HG03025 (cell line): Measurements from ENCODE around the gene TRPM3.

Source experiments
- ATAC-seq: cut with Tn5 transposase; IDR thresholded peaks from one replicate; pipeline ENCODE4 v1.9.1; 2021; ENCODE audit warnings: mild to moderate bottlenecking, moderate library complexity; ENCODE audit not compliant: unreplicated experiment, low FRiP score

The TRPM3 gene

GRCh38 chr9:70902692-70903131, 218.7 kb downstream of the TRPM3 start:
- ATAC-seq, result no peak

GRCh38 chr9:70902171-70902570, 219.2 kb downstream of the TRPM3 start:
- no peak for ATAC-seq

GRCh38 chr9:70901746-70902145, 219.7 kb downstream of the TRPM3 start:
- no peak for ATAC-seq

- no peak for ATAC-seq
These were observed 220.4 kb downstream of the TRPM3 start for GRCh38 chr9:70901013-70901412.

GRCh38 chr9:70893580-70894122, 227.8 kb downstream of the TRPM3 start:
- no peak for ATAC-seq

GRCh38 chr9:70888471-70888870, 232.9 kb downstream of the TRPM3 start:
- no peak for ATAC-seq

GRCh38 chr9:70887826-70888225, 233.6 kb downstream of the TRPM3 start:
- ATAC-seq, result no peak

GRCh38 chr9:70883963-70884793, 237.2 kb downstream of the TRPM3 start:
- no peak for ATAC-seq

GRCh38 chr9:70883056-70883455, 238.4 kb downstream of the TRPM3 start:
- ATAC-seq, result no peak

- ATAC-seq, result no peak
These were observed 240.1 kb downstream of the TRPM3 start for GRCh38 chr9:70881333-70881732.

GRCh38 chr9:70880535-70880934, 240.9 kb downstream of the TRPM3 start:
- no peak for ATAC-seq

GRCh38 chr9:70878576-70878975, 242.8 kb downstream of the TRPM3 start:
- ATAC-seq, result no peak

- ATAC-seq, result no peak
These were observed 247.0 kb downstream of the TRPM3 start for GRCh38 chr9:70874451-70874850.

GRCh38 chr9:70873506-70873905, 247.9 kb downstream of the TRPM3 start:
- no peak for ATAC-seq

GRCh38 chr9:70868661-70869652, 252.5 kb downstream of the TRPM3 start:
- no peak for ATAC-seq

GRCh38 chr9:70868041-70868440, 253.4 kb downstream of the TRPM3 start:
- ATAC-seq, result no peak

- ATAC-seq, result no peak
These were observed 255.9 kb downstream of the TRPM3 start for GRCh38 chr9:70865471-70865870.

GRCh38 chr9:70861797-70862196, 259.6 kb downstream of the TRPM3 start:
- no peak for ATAC-seq

GRCh38 chr9:70861376-70861775, 260.0 kb downstream of the TRPM3 start:
- ATAC-seq, result no peak

GRCh38 chr9:70859694-70860093, 261.7 kb downstream of the TRPM3 start:
- no peak for ATAC-seq

GRCh38 chr9:70856411-70856810, 265.0 kb downstream of the TRPM3 start:
- no peak for ATAC-seq
